Body of pancreas (tissue), 4 donors: ENCODE measurements around the gene SAMD9L. TPM values are rescaled to one million over a fixed set of nuclear protein-coding genes. Genes with fewer than 3 reads are reported as not detected.
A peak's percentile ranks its signal among the peaks of the same experiment; 100 is the strongest.

ENCODE experiments used
- ATAC-seq: fragments of 150-250 bp; one replicate; pipeline ENCODE4 v1.9.1; 2016
- DNase-seq, 4 donors: peaks; one replicate each; pipeline ENCODE4 v3.0.0-alpha.2; 2019
- H3K27ac ChIP-seq, 4 donors: fragments of 200-600 bp; sonication (generic); 1 replicate in 3 of 4; 2 replicates in 1 of 4; pipeline versions ENCODE4 v1.5.1 to v1.6.1; 2016 to 2019; ENCODE audit warnings: mild to moderate bottlenecking in 1 of 4, mixed read lengths in 1 of 4, moderate library complexity in 1 of 4
- H3K27me3 ChIP-seq, 2 donors: fragments of 200-600 bp; sonication (generic); one replicate each; pipeline ENCODE4 v1.6.0; 2016; ENCODE audit warnings: mild to moderate bottlenecking in 1 of 2
- H3K36me3 ChIP-seq, 2 donors: fragments of 200-600 bp; sonication (generic); replicated peaks in 1 of 2; 2 replicates each; pipeline ENCODE4 v1.5.1; 2016; ENCODE audit warnings: low read depth in 2 of 2; ENCODE audit not compliant: insufficient read depth in 1 of 2
- H3K4me1 ChIP-seq: fragments of 200-600 bp; sonication (generic); one replicate; pipeline ENCODE4 v1.6.0; 2016
- H3K4me3 ChIP-seq, 2 donors: fragments of 200-600 bp; sonication (generic); 1 replicate in 1 of 2; 2 replicates in 1 of 2; pipeline ENCODE4 v1.5.1; 2016 to 2019
- H3K9me3 ChIP-seq, 3 donors: fragments of 200-600 bp; sonication (generic); 1 replicate in 2 of 3; 2 replicates in 1 of 3; pipeline ENCODE4 v1.5.1; 2016
- CTCF ChIP-seq, 7 experiments: fragments of 450-650 bp in 4 of 7; fragments of 200-600 bp in 3 of 7; sonication (generic) in 3 of 7; IDR thresholded peaks; one replicate each; pipeline ENCODE4 v1.5.1; 2016 to 2019; ENCODE audit warnings: antibody characterized with exemption in 7 of 7
- POLR2A ChIP-seq, 3 donors: fragments of 450-650 bp; IDR thresholded peaks; one replicate each; pipeline ENCODE4 v1.6.1; 2016; ENCODE audit warnings: antibody characterized with exemption in 3 of 3, mild to moderate bottlenecking in 2 of 3
- WGBS, 2 donors: methylation state at CpG; one replicate each; pipeline ENCODE4 v1.1.5; 2017; 5-methylcytosine and 5-hydroxymethylcytosine counted together
- intact Hi-C: fragments of 100-400 bp; cut with DNase I; formaldehyde crosslinking; loops from one replicate; pipeline ENCODE4 v1.15.1; 2023
- total RNA-seq, 2 donors: library from RNA; depleted of rRNA; stranded (reverse); fragments of >200 nt; gene quantifications; one replicate each; pipeline ENCODE4 v1.1.0, GENCODE V29; 2016

The SAMD9L gene
- total RNA-seq, result 1 to 10 TPM; 5.4 to 6.6 TPM

GRCh38 chr7:93148144-93148543 is at the start of gene SAMD9L:
Gene SAMD9L (minus strand): TSS chr7:93148385. CDS start chr7:93135971, 12,414 bp downstream.
- H3K9me3 ChIP-seq, result no peaks in the 10 kb centered on the region
- no peaks in the 10 kb centered on the region for H3K4me1 ChIP-seq
- 24 to 25% methylated on average over 2 of the region's 2 CpGs for WGBS, 2 donors
- H3K27me3 ChIP-seq, result no peaks in the 10 kb centered on the region
- no peaks in the 10 kb centered on the region for H3K36me3 ChIP-seq
- H3K27ac ChIP-seq, result peak within 1 kb of the TSS in 1 of 4 donors; percentile 44
- ATAC-seq (no peak), DNase-seq (no peak)
- TF ChIP-seq POLR2A (IDR thresholded peaks at IDR 0.05), result no peak
- no peak for TF ChIP-seq CTCF (IDR thresholded peaks at IDR 0.05)
- H3K4me3 ChIP-seq, result peak within 1 kb of the TSS in 1 of 2 donors; percentile 12
- intact Hi-C loops, result no loop called here

- intact Hi-C loops, result no loop called here
- no peaks in the 10 kb centered on the region for H3K4me1 ChIP-seq
- H3K4me3 ChIP-seq, result no peak overlapping the region
- WGBS, 2 donors, result 57 to 92% methylated on average over 2 of the region's 2 CpGs
- DNase-seq (no peak), ATAC-seq (no peak)
- H3K9me3 ChIP-seq, result no peaks in the 10 kb centered on the region
- H3K27me3 ChIP-seq, result no peaks in the 10 kb centered on the region
- no peaks in the 10 kb centered on the region for H3K36me3 ChIP-seq
- no peak overlapping the region for H3K27ac ChIP-seq
- TF ChIP-seq POLR2A (IDR thresholded peaks at IDR 0.05), result no peak
- TF ChIP-seq CTCF (IDR thresholded peaks at IDR 0.05), result no peak
These were observed 48.2 kb upstream of the SAMD9L start for GRCh38 chr7:93196336-93196735.

GRCh38 chr7:93194386-93194785 is 46.2 kb upstream of the SAMD9L start:
- no peak overlapping the region for H3K27ac ChIP-seq
- ATAC-seq (no peak), DNase-seq (no peak)
- no peaks in the 10 kb centered on the region for H3K4me1 ChIP-seq
- no peaks in the 10 kb centered on the region for H3K9me3 ChIP-seq
- H3K4me3 ChIP-seq, result no peak overlapping the region
- H3K36me3 ChIP-seq, result no peaks in the 10 kb centered on the region
- H3K27me3 ChIP-seq, result no peaks in the 10 kb centered on the region
- intact Hi-C loops, result no loop called here
- 37 to 40% methylated on average over 3 of the region's 3 CpGs for WGBS, 2 donors
- TF ChIP-seq CTCF (IDR thresholded peaks at IDR 0.05), result no peak
- no peak for TF ChIP-seq POLR2A (IDR thresholded peaks at IDR 0.05)

GRCh38 chr7:93188870-93189634 is 40.9 kb upstream of the SAMD9L start:
- H3K4me1 ChIP-seq, result no peaks in the 10 kb centered on the region
- no peaks in the 10 kb centered on the region for H3K36me3 ChIP-seq
- H3K27ac ChIP-seq, result no peak overlapping the region
- no peak for TF ChIP-seq POLR2A (IDR thresholded peaks at IDR 0.05)
- no peak for TF ChIP-seq CTCF (IDR thresholded peaks at IDR 0.05)
- H3K27me3 ChIP-seq, result no peaks in the 10 kb centered on the region
- H3K4me3 ChIP-seq, result no peak overlapping the region
- H3K9me3 ChIP-seq, result no peaks in the 10 kb centered on the region
- WGBS, 2 donors, result 47 to 51% methylated on average over 6 of the region's 6 CpGs
- ATAC-seq (no peak), DNase-seq (no peak)
- intact Hi-C loops, result no loop called here
